Fibroblast of the aortic adventitia (primary cell): ENCODE results near the gene TM7SF3. TPM values are rescaled to one million over a fixed set of nuclear protein-coding genes. Genes with fewer than 3 reads are reported as not detected.

Experiments
- DNase-seq: peaks from one replicate; pipeline ENCODE4 v3.0.0-alpha.2; 2010; ENCODE audit warnings: low read depth
- H3K4me3 ChIP-seq: 2 replicates; pipeline ENCODE4 v1.5.1; 2011; ENCODE audit warnings: low read depth, mild to moderate bottlenecking, control low read depth, low read length, moderate library complexity
- total RNA-seq: library from RNA; depleted of rRNA; stranded (reverse); fragments of >200 nt; gene quantifications from 2 replicates; pipeline ENCODE4 v1.2.3, GENCODE V29; 2012; ENCODE audit warnings: low replicate concordance
- TF ChIP-seq, protein P1 (sequence below): IDR thresholded peaks from 2 replicates; pipeline ENCODE4 v1.5.1; 2011; ENCODE audit warnings: mild to moderate bottlenecking, low read length, control low read depth, inconsistent platforms; ENCODE audit not compliant: insufficient read depth

Gene TM7SF3
- total RNA-seq, 1 donor: 67.7 TPM

DNA sequence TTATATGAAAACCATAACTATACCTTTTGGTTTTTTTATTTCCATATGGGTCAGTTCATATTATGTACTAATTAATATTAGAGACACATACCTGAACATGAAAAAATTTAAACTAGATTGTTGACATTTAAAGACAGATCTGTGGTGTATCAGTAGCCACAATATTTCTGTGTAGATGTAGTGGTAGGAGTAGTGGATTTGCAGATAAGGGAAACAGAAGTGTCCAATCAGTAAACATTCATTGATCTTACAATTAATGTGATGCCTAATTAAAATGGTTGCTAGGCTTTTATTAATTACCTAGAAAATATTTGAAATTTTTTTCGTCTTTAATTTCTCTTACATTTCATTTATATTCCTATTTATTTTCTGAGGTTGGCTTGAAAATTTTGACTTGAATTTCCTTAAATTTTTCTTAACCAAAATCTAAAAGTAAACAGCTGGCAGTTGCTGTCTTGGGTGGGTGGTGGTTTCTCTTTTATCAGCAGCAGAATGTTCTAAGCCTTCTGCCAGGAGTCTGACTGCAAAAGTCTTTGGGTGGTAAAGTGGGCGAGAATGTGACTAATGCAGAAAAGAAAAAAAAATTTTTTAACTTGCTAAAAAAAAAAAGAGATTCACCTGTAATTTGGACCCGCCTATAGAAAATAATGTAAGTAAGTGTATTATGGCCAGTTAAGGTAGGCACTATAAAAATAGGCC is 73.5 kb downstream of the TM7SF3 start:
- TF ChIP-seq, protein P1, sequence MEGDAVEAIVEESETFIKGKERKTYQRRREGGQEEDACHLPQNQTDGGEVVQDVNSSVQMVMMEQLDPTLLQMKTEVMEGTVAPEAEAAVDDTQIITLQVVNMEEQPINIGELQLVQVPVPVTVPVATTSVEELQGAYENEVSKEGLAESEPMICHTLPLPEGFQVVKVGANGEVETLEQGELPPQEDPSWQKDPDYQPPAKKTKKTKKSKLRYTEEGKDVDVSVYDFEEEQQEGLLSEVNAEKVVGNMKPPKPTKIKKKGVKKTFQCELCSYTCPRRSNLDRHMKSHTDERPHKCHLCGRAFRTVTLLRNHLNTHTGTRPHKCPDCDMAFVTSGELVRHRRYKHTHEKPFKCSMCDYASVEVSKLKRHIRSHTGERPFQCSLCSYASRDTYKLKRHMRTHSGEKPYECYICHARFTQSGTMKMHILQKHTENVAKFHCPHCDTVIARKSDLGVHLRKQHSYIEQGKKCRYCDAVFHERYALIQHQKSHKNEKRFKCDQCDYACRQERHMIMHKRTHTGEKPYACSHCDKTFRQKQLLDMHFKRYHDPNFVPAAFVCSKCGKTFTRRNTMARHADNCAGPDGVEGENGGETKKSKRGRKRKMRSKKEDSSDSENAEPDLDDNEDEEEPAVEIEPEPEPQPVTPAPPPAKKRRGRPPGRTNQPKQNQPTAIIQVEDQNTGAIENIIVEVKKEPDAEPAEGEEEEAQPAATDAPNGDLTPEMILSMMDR: no peak
- H3K4me3 ChIP-seq: peak overlapping the region; percentile 11
- DNase-seq: peak; percentile 42

GRCh38 chr12:26939953-26940352 is 74.2 kb downstream of the TM7SF3 start:
- TF ChIP-seq, protein P1: no peak
- no peak for DNase-seq
- H3K4me3 ChIP-seq: peak overlapping the region; percentile 96

GRCh38 chr12:26939192-26939832 is 74.9 kb downstream of the TM7SF3 start:
- TF ChIP-seq, protein P1: no peak
- H3K4me3 ChIP-seq: peak overlapping the region; percentile 96
- DNase-seq: no peak

- TF ChIP-seq, protein P1: no peak
- DNase-seq: no peak
- peak overlapping the region; percentile 96 for H3K4me3 ChIP-seq
These were observed 75.5 kb downstream of the TM7SF3 start for GRCh38 chr12:26938701-26939062.

GRCh38 chr12:26937863-26938700 is 76.1 kb downstream of the TM7SF3 start, which contains the start of the genes FGFR1OP2 and INTS13:
Gene FGFR1OP2 (plus strand): TSS chr12:26938470. CDS start chr12:26954159, 15,689 bp downstream.
Gene INTS13 (minus strand): TSS chr12:26937981. CDS start chr12:26936803, 1,178 bp downstream.
- DNase-seq: peak; percentile 99
- TF ChIP-seq, protein P1: no peak
- peak within 1 kb of the TSS; percentile 96 for H3K4me3 ChIP-seq

DNA sequence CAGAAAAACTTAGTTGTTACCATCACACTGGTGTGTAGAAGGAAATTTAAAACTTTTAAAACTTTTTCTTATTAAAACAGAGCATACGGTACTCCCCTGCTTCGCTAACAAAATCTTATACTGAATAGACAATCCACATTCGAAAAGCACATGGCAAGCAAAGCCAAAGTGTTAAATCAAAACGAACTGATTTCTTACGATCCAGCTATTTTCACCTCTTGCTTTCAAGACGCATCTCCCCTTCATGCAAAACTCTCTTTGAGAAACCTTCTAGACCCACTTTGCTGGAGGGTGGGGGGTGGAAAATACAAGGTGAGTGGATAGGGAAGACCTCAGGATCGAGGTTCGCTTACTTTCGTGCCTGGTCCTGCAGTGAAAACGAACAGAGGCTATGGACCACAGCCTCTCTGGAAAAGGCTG is 76.7 kb downstream of the TM7SF3 start:
- DNase-seq: no peak
- H3K4me3 ChIP-seq: peak overlapping the region; percentile 96
- TF ChIP-seq, protein P1: no peak
